Spleen (tissue), 11 donors: ENCODE results near the gene ST6GALNAC2. TPM values are rescaled to one million over a fixed set of nuclear protein-coding genes. Genes with fewer than 3 reads are reported as not detected.

Experiments used
- DNase-seq: peaks from one replicate; pipeline ENCODE4 v3.0.0-alpha.2; 2020
- H3K27ac ChIP-seq, 8 donors: fragments of 200-600 bp; sonication (generic) in 7 of 8; 1 replicate in 4 of 8; 2 replicates in 4 of 8; pipeline versions ENCODE4 v1.5.0 to v1.8.0; 2016 to 2021; ENCODE audit warnings: inconsistent platforms in 4 of 8, mild to moderate bottlenecking in 4 of 8, moderate library complexity in 1 of 8
- H3K27me3 ChIP-seq, 7 donors: fragments of 200-600 bp; sonication (generic) in 6 of 7; replicated peaks in 1 of 7; 1 replicate in 4 of 7; 2 replicates in 3 of 7; pipeline versions ENCODE4 v1.5.0 to v1.8.0; 2016 to 2021; ENCODE audit warnings: inconsistent platforms in 3 of 7, mild to moderate bottlenecking in 1 of 7
- H3K36me3 ChIP-seq, 6 donors: fragments of 200-600 bp; sonication (generic) in 5 of 6; 1 replicate in 4 of 6; 2 replicates in 2 of 6; pipeline versions ENCODE4 v1.5.0 to v1.8.0; 2016 to 2021; ENCODE audit warnings: inconsistent platforms in 2 of 6
- H3K4me1 ChIP-seq, 6 donors: fragments of 200-600 bp; sonication (generic) in 5 of 6; 1 replicate in 3 of 6; 2 replicates in 3 of 6; pipeline versions ENCODE4 v1.5.0 to v1.8.0; 2016 to 2021; ENCODE audit warnings: inconsistent platforms in 3 of 6
- H3K4me3 ChIP-seq, 8 donors: fragments of 200-600 bp; sonication (generic) in 7 of 8; 1 replicate in 4 of 8; 2 replicates in 4 of 8; pipeline versions ENCODE4 v1.5.0 to v1.8.0; 2016 to 2021; ENCODE audit warnings: inconsistent platforms in 4 of 8, mild to moderate bottlenecking in 4 of 8, moderate library complexity in 2 of 8
- H3K9me3 ChIP-seq, 8 donors: fragments of 200-600 bp; sonication (generic) in 7 of 8; 1 replicate in 4 of 8; 2 replicates in 4 of 8; pipeline versions ENCODE4 v1.5.0 to v1.8.0; 2016 to 2021; ENCODE audit warnings: inconsistent platforms in 4 of 8
- POLR2A ChIP-seq, 3 donors: fragments of 450-650 bp; IDR thresholded peaks; one replicate each; pipeline ENCODE4 v1.5.1; 2017; ENCODE audit warnings: antibody characterized with exemption in 3 of 3, mild to moderate bottlenecking in 1 of 3
- POLR2AphosphoS5 ChIP-seq, 3 donors: sonication (generic); formaldehyde crosslinking; IDR thresholded peaks; one replicate each; pipeline ENCODE4 v1.5.1; 2017; ENCODE audit warnings: antibody characterized with exemption in 3 of 3
- WGBS, 5 donors: extraction: QIAGEN DNeasy Blood & Tissue Kit in 3 of 5; methylation state at CpG; one replicate each; pipeline versions ENCODE4 v1.1.5 to v1.1.7; 2013 to 2018; 5-methylcytosine and 5-hydroxymethylcytosine counted together
- intact Hi-C: fragments of 100-400 bp; cut with DNase I; formaldehyde crosslinking; loops from one replicate; pipeline ENCODE4 v1.15.0; 2023; ENCODE audit warnings: low total_unique reads
- polyA plus RNA-seq, 3 donors: library from polyadenylated mRNA; stranded (reverse); fragments of 200-250 nt; gene quantifications; one replicate each; pipeline ENCODE4 v1.2.1, GENCODE V29; 2013
- total RNA-seq, 7 donors: library from RNA; depleted of rRNA in 3 of 7; stranded (reverse); fragments of >200 nt in 3 of 7; fragmentation: NEBNext Ultra II Directional in 4 of 7; extraction: Animal tissue kit (Norgen Biotek cat#: 25700) in 4 of 7; gene quantifications; one replicate each; pipeline versions ENCODE4 v1.1.0 to v1.2.1, GENCODE V29; 2016 to 2021
- TF ChIP-seq, protein P1 (sequence below), 11 experiments: fragments of 200-600 bp in 7 of 11; fragments of 450-650 bp in 4 of 11; sonication (generic) in 4 of 11; IDR thresholded peaks in 8 of 11; conservative IDR thresholded peaks in 3 of 11; 1 replicate in 7 of 11; 2 replicates in 4 of 11; pipeline versions ENCODE4 v1.4.0 to v1.8.0; 2016 to 2021; ENCODE audit warnings: antibody characterized with exemption in 11 of 11, inconsistent platforms in 4 of 11, mild to moderate bottlenecking in 1 of 11
- donor health status: healthy with polysubstance abuse.
- donor health status: DM: no; HTN: no; CAD: no; lungs with moderate emphysema.
- donor health status: DM: no; HTN: no; CAD: no.
- donor health status: Bipolar disorder and iron deficiency.
- donor health status: healthy.
- donor health status: DM: no; HTN: no; CAD: no.
- donor health status: DM: yes; HTN: yes; CAD: no.

ST6GALNAC2 gene
- total and polyA plus RNA-seq, 10 donors: 1.1 to 15.7 (median 8.7) TPM

DNA sequence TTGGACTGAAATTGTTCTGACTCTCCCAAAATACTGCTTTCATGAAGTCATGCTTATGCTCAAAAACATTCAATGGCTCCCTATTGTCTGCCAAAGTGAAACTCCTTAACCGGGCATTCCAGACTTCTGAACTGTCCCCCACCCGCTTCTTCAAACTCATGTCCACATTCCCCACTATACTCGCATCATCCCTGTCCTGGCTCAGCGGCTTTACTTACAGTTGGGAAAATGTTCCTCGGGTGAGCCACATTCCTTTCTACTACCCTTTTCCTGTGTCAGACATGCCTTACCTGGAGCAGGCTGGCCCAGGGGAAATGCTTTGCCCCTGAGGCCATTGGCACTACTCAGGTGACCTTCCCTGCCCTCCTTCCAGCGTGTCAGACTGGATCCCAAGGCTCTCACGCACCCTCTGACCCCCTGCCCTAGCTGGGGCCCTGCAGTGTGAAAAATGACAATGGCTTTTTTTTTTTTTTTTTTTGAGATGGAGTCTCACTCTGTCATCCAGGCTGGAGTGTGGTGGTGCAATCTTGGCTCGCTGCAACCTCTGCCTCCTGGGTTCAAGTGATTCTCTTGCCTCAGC, 53.5 kb downstream of the ST6GALNAC2 start:
- H3K9me3 ChIP-seq: no peaks in the 10 kb centered on the region
- 79 to 88% (median 84%) methylated on average over 8 of the region's 8 CpGs for WGBS, 5 donors
- H3K27ac ChIP-seq: peak overlapping the region in 7 of 8 donors; percentile 86 to 99 (median 92)

GRCh38 chr17:76531486-76532038, 54.1 kb downstream of the ST6GALNAC2 start:
- intact Hi-C loops: no loop called here
- Histone ChIP-seq H3K4me3 (no peak overlapping the region), H3K9me3 (no peaks in the 10 kb centered on the region), H3K36me3 (no peaks in the 10 kb centered on the region), H3K27ac (peak overlapping the region in 7 of 8 donors; percentile 86 to 99 (median 92)), H3K4me1 (peaks cover 28 to 80% (median 55%) of the 10 kb centered on the region in 6 donors), H3K27me3 (peaks cover 0 to 19% (median 0%) of the 10 kb centered on the region in 7 donors)
- WGBS, 5 donors: 80 to 85% (median 82%) methylated on average over 16 to 18 of the region's 18 CpGs
- no peak for DNase-seq
- no peak for TF ChIP-seq POLR2AphosphoS5 (IDR thresholded peaks at IDR 0.05)
- TF ChIP-seq, protein P1, sequence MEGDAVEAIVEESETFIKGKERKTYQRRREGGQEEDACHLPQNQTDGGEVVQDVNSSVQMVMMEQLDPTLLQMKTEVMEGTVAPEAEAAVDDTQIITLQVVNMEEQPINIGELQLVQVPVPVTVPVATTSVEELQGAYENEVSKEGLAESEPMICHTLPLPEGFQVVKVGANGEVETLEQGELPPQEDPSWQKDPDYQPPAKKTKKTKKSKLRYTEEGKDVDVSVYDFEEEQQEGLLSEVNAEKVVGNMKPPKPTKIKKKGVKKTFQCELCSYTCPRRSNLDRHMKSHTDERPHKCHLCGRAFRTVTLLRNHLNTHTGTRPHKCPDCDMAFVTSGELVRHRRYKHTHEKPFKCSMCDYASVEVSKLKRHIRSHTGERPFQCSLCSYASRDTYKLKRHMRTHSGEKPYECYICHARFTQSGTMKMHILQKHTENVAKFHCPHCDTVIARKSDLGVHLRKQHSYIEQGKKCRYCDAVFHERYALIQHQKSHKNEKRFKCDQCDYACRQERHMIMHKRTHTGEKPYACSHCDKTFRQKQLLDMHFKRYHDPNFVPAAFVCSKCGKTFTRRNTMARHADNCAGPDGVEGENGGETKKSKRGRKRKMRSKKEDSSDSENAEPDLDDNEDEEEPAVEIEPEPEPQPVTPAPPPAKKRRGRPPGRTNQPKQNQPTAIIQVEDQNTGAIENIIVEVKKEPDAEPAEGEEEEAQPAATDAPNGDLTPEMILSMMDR (IDR thresholded peaks at IDR 0.05 in 8 of 11, conservative IDR thresholded peaks at IDR 0.05 in 3 of 11): no peak
- no peak for TF ChIP-seq POLR2A (IDR thresholded peaks at IDR 0.05)

More for the DNA sequence above, 53.5 kb downstream of the ST6GALNAC2 start:
- peaks cover 0 to 25% (median 6%) of the 10 kb centered on the region in 7 donors for H3K27me3 ChIP-seq
- H3K4me1 ChIP-seq: peaks cover 28 to 80% (median 56%) of the 10 kb centered on the region in 6 donors
- intact Hi-C loops: no loop called here
- no peak for DNase-seq
- TF ChIP-seq POLR2AphosphoS5 (IDR thresholded peaks at IDR 0.05) (no peak), POLR2A (IDR thresholded peaks at IDR 0.05) (no peak)
- TF ChIP-seq, protein P1 (IDR thresholded peaks at IDR 0.05 in 8 of 11, conservative IDR thresholded peaks at IDR 0.05 in 3 of 11): no peak
- H3K36me3 ChIP-seq: no peaks in the 10 kb centered on the region
- H3K4me3 ChIP-seq: no peak overlapping the region

DNA sequence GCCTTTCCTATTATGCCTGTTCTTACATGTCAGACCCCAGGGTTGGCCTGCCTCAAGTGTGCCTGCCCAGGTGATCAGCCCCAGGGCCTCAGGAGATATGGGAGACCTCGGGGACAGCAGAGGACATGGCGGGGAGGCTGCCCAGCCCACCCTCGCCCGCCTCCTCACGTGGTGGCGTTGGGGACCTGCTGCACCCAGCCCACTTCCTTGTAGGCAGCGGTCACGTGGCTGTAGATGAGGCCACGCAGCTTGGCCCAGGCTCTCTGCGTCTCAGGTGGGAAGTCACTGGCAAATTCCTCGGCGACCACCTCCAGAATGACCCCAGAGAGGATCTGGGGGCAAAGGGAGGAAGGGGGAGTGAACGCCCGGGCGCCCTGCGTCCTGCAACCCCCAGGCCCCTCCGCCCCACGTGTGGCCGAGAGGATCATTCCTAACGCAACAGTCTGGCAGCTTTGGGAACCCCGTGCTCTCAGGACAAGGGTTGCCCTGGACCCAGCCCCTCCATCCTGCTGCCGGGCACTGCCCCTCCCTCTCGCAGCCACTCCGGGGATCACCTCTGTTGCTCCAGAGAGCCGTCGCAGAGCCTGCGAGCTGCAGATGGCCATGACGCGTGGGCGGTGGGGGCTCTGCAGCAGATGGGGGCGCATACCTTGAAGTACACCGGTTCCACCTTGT, 54.7 kb downstream of the ST6GALNAC2 start:
- intact Hi-C loops: no loop called here
- TF ChIP-seq POLR2AphosphoS5 (IDR thresholded peaks at IDR 0.05) (peak in 2 of 3 donors; percentile 12 to 29), POLR2A (IDR thresholded peaks at IDR 0.05) (no peak)
- Histone ChIP-seq H3K36me3 (no peaks in the 10 kb centered on the region), H3K4me3 (no peak overlapping the region), H3K4me1 (peaks cover 28 to 77% (median 52%) of the 10 kb centered on the region in 6 donors), H3K27me3 (peaks cover 0 to 13% (median 0%) of the 10 kb centered on the region in 7 donors), H3K27ac (peak overlapping the region; percentile 35 to 99 (median 92)), H3K9me3 (no peaks in the 10 kb centered on the region)
- DNase-seq: no peak
- WGBS, 5 donors: 76 to 83% (median 80%) methylated on average over 16 to 32 of the region's 32 CpGs

GRCh38 chr17:76530095-76530723, 55.5 kb downstream of the ST6GALNAC2 start:
- no peak for TF ChIP-seq POLR2A (IDR thresholded peaks at IDR 0.05)
- TF ChIP-seq POLR2AphosphoS5 (IDR thresholded peaks at IDR 0.05): peak in 2 of 3 donors; percentile 5 to 13
- H3K4me3 ChIP-seq: no peak overlapping the region
- DNase-seq: no peak
- intact Hi-C loops: no loop called here
- H3K27ac ChIP-seq: peak overlapping the region; percentile 80 to 99 (median 92)
- no peaks in the 10 kb centered on the region for H3K36me3 ChIP-seq
- H3K27me3 ChIP-seq: peaks cover 0 to 11% (median 0%) of the 10 kb centered on the region in 7 donors
- no peaks in the 10 kb centered on the region for H3K9me3 ChIP-seq
- WGBS, 5 donors: 63 to 79% (median 77%) methylated on average over 12 to 23 of the region's 23 CpGs
- peaks cover 29 to 75% (median 52%) of the 10 kb centered on the region in 6 donors for H3K4me1 ChIP-seq
